HL-60 (cell line): ENCODE results near the gene NEGR1.

Source experiments
- CTCF ChIP-seq: IDR thresholded peaks from one replicate; pipeline ENCODE4 v1.5.1; 2011; ENCODE audit warnings: low read length, control low read depth, inconsistent platforms; ENCODE audit not compliant: insufficient read depth
- GABPA ChIP-seq: IDR thresholded peaks from 2 replicates; pipeline ENCODE4 v1.6.1; 2012; ENCODE audit warnings: low read depth
- POLR2AphosphoS5 ChIP-seq: IDR thresholded peaks from 2 replicates; pipeline ENCODE4 v1.6.1; 2012; ENCODE audit warnings: low read depth
- REST ChIP-seq: IDR thresholded peaks from 2 replicates; pipeline ENCODE4 v1.6.1; 2012; ENCODE audit warnings: low read depth; ENCODE audit not compliant: insufficient replicate concordance

- TF ChIP-seq CTCF = no peak
- no peak for TF ChIP-seq POLR2AphosphoS5
- no peak for TF ChIP-seq REST
- TF ChIP-seq GABPA = no peak
These were observed at the start of gene NEGR1 for GRCh38 chr1:72282271-72283021.
